PC-9 (cell line): ENCODE data around the gene OIT3.

ENCODE experiments used
- CTCF ChIP-seq: fragments of 200-600 bp; sonication (generic); conservative IDR thresholded peaks from 2 replicates; pipeline ENCODE4 v1.6.1; 2017; ENCODE audit warnings: mixed run types, antibody characterized with exemption, mild to moderate bottlenecking, moderate library complexity
- EZH2 ChIP-seq: fragments of 200-600 bp; sonication (generic); IDR thresholded peaks from 2 replicates; pipeline ENCODE4 v1.8.0; 2017; ENCODE audit warnings: antibody characterized with exemption, low read depth

- TF ChIP-seq CTCF: no peak
- no peak for TF ChIP-seq EZH2
Observed at GRCh38 chr10:72954596-72955554, 61.3 kb downstream of the OIT3 start, which contains the start of gene PLA2G12B.
